Measurements from ENCODE around the gene CKAP2L.

The CKAP2L gene

GRCh38 chr2:112784199-112785189 is 20.1 kb upstream of the CKAP2L start, which contains the start of gene IL1A:
Gene IL1A, minus strand, starts transcription at chr2:112784493. Its CDS starts 723 bp downstream, at chr2:112783770.
- FAIRE-seq (peak; percentile 98), DNase-seq (ENCODE audit: insufficient read length, low spot score) (peak; percentile 54)
- no peak for TF ChIP-seq POLR2A (IDR thresholded peaks at IDR 0.05; ENCODE audit: low read depth, low read length)

GRCh38 chr2:112783187-112783714 is 18.8 kb upstream of the CKAP2L start:
- FAIRE-seq (no peak), DNase-seq (ENCODE audit: insufficient read length, low spot score) (no peak)
- TF ChIP-seq POLR2A (IDR thresholded peaks at IDR 0.05; ENCODE audit: low read depth, low read length) = no peak

- no peak for FAIRE-seq
- no peak for TF ChIP-seq POLR2A (IDR thresholded peaks at IDR 0.05; ENCODE audit: low read depth, low read length)
Observed at GRCh38 chr2:112782234-112782799, 17.9 kb upstream of the CKAP2L start.

GRCh38 chr2:112779598-112779997 is 15.2 kb upstream of the CKAP2L start:
- no peak for TF ChIP-seq POLR2A (IDR thresholded peaks at IDR 0.05; ENCODE audit: low read depth, low read length)
- FAIRE-seq (no peak), DNase-seq (ENCODE audit: insufficient read length, low spot score) (no peak)

More at GRCh38 chr2:112782234-112782799, 17.9 kb upstream of the CKAP2L start:
- DNase-seq (ENCODE audit: insufficient read length, low spot score) = no peak

GRCh38 chr2:112777036-112777435 is 12.6 kb upstream of the CKAP2L start:
- no peak for TF ChIP-seq POLR2A (IDR thresholded peaks at IDR 0.05; ENCODE audit: low read depth, low read length)
- DNase-seq (ENCODE audit: insufficient read length, low spot score) (no peak), FAIRE-seq (no peak)

GRCh38 chr2:112776113-112776512 is 11.7 kb upstream of the CKAP2L start:
- no peak for TF ChIP-seq POLR2A (IDR thresholded peaks at IDR 0.05; ENCODE audit: low read depth, low read length)
- FAIRE-seq = no peak
- DNase-seq (ENCODE audit: insufficient read length, low spot score) = no peak

GRCh38 chr2:112774536-112775285 is 10.3 kb upstream of the CKAP2L start:
- TF ChIP-seq POLR2A (IDR thresholded peaks at IDR 0.05; ENCODE audit: low read depth, low read length) = no peak
- DNase-seq (ENCODE audit: insufficient read length, low spot score) (no peak), FAIRE-seq (no peak)

GRCh38 chr2:112773556-112773955 is 9.1 kb upstream of the CKAP2L start:
- no peak for DNase-seq (ENCODE audit: insufficient read length, low spot score)
- no peak for TF ChIP-seq POLR2A (IDR thresholded peaks at IDR 0.05; ENCODE audit: low read depth, low read length)
- FAIRE-seq = no peak

GRCh38 chr2:112772911-112773475 is 8.6 kb upstream of the CKAP2L start:
- FAIRE-seq = no peak
- no peak for DNase-seq (ENCODE audit: insufficient read length, low spot score)
- TF ChIP-seq POLR2A (IDR thresholded peaks at IDR 0.05; ENCODE audit: low read depth, low read length) = no peak

GRCh38 chr2:112772322-112772721 is 7.9 kb upstream of the CKAP2L start:
- TF ChIP-seq POLR2A (IDR thresholded peaks at IDR 0.05; ENCODE audit: low read depth, low read length) = no peak
- FAIRE-seq (no peak), DNase-seq (ENCODE audit: insufficient read length, low spot score) (no peak)

- FAIRE-seq = no peak
- TF ChIP-seq POLR2A (IDR thresholded peaks at IDR 0.05; ENCODE audit: low read depth, low read length) = no peak
- no peak for DNase-seq (ENCODE audit: insufficient read length, low spot score)
Observed at GRCh38 chr2:112768432-112768831, 4.0 kb upstream of the CKAP2L start.

- no peak for TF ChIP-seq POLR2A (IDR thresholded peaks at IDR 0.05; ENCODE audit: low read depth, low read length)
Observed at GRCh38 chr2:112767693-112768330, 3.4 kb upstream of the CKAP2L start.

GRCh38 chr2:112765251-112765650 is 842 bp upstream of the CKAP2L start:
- DNase-seq (ENCODE audit: insufficient read length, low spot score) = no peak
- no peak for TF ChIP-seq POLR2A (IDR thresholded peaks at IDR 0.05; ENCODE audit: low read depth, low read length)
- FAIRE-seq = no peak

More at GRCh38 chr2:112767693-112768330, 3.4 kb upstream of the CKAP2L start:
- FAIRE-seq = no peak
- DNase-seq (ENCODE audit: insufficient read length, low spot score) = no peak
